GM12872 (cell line): ENCODE data around the gene TRPM7.

Source experiments
- CTCF ChIP-seq: IDR thresholded peaks from 3 replicates; pipeline ENCODE4 v1.5.1; 2011; ENCODE audit warnings: low read depth, mild to moderate bottlenecking, low read length, moderate library complexity; ENCODE audit not compliant: insufficient read depth

The TRPM7 gene

GRCh38 chr15:50652671-50653070 is 33.9 kb downstream of the TRPM7 start:
- no peak for TF ChIP-seq CTCF

- TF ChIP-seq CTCF: no peak
Observed at GRCh38 chr15:50641318-50641717, 45.3 kb downstream of the TRPM7 start.

GRCh38 chr15:50636146-50636545 is 50.5 kb downstream of the TRPM7 start:
- TF ChIP-seq CTCF: no peak

GRCh38 chr15:50633653-50634052 is 52.9 kb downstream of the TRPM7 start:
- TF ChIP-seq CTCF: no peak

GRCh38 chr15:50628421-50628820 is 58.2 kb downstream of the TRPM7 start:
- TF ChIP-seq CTCF: no peak

GRCh38 chr15:50627351-50628055 is 59.1 kb downstream of the TRPM7 start:
- TF ChIP-seq CTCF: no peak

- no peak for TF ChIP-seq CTCF
Observed at GRCh38 chr15:50624616-50625168, 61.9 kb downstream of the TRPM7 start.
